ENCODE measurements around the gene LRRC55.

- TF ChIP-seq POLR2AphosphoS5 (IDR thresholded peaks at IDR 0.05; ENCODE audit: low read depth, low read length): no peak
- no peak for TF ChIP-seq POLR2A (IDR thresholded peaks at IDR 0.05; ENCODE audit: low read depth, low read length)
- no peak for TF ChIP-seq PAX5 (IDR thresholded peaks at IDR 0.05; ENCODE audit: insufficient read depth, low read length, severe bottlenecking)
Measured at GRCh38 chr11:57203359-57203758, 21.6 kb downstream of the LRRC55 start.

Measured in GM12891 (cell line).